GM11168 (cell line): ENCODE measurements around the gene TOLLIP.

Source experiments
- in situ Hi-C: fragments of 300-500 bp; cut with MboI; formaldehyde crosslinking; loops from one replicate; pipeline ENCODE4 v1.12.0; 2022; ENCODE audit warnings: low sequenced_read_pairs; ENCODE audit not compliant: unreplicated experiment

TOLLIP gene

DNA sequence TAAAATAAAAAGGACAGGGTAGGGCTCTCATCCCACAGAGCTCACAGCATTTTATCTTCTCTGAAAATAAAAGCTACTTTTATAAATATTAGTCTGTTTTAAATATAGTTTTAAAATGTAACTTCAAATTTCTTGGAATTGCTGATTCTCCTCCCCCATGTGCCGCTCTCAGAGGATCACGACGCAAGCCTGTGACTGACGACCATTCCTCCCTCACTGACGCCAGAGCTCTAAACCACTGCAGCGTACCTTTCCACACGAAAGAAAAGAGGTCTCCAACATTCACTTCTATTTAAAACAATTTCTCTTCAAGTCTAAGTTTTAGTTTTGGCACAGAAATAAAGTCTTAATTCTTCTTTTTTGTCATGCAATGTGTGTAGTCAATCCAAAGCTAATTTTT, 9.3 kb downstream of the TOLLIP start:
- in situ Hi-C loops: no loop called here

DNA sequence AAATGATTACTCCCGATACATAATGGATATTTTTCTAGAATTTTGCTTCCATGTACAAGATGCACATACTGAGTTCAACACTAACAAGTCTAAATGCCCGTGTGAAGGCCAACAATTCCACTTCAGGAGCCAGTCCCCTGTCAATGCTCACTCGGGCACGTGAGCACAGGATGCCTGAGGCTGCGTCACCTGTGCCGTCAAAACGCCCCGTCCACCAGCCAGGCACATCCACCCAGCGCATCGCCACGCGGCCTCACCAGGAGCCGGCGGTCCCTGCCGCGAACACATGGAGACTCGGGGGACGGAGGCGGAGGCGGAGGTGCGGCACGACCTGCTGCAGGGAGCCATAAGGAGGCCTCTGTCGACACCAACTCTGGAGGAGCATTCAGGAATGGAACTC, 9.8 kb downstream of the TOLLIP start:
- in situ Hi-C loops: no loop called here

DNA sequence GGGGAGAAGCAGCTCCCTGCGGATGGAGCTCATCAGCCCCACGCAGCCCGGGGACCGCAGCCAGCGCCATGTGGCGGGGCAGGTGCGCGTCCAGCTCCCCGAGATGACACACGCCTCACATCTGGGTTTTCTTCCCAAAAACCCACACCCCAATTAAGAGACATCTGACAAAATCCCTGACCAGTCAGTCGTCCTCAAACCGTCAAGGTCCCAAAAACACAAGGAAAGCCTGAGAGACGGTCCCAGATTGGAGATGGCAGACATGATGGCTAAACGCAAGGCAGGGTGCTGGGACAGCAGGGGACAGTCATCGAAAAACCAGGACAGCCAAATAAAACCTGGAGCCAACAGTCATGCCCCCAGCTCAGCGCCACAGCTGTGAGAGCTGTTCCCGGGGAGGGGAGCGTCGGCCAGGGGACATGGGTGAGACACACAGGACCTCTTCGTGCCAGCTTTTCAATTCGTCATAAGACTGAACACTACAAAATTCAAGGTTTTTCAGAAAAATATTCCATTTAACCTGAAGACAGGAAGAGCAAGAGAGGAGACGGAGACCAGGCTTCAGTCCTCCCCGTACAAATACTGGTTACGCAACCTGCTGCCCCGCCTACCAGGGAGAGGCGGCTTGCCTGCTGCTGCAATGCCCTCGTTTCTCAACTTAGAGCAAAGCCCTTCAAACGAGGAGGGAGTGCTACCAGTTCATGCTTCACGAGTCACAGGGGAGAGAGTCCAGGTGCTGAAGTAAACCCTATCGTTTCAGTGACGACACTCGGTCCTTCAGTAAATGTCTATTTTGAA, 10.5 kb downstream of the TOLLIP start:
- in situ Hi-C loops: no loop called here

DNA sequence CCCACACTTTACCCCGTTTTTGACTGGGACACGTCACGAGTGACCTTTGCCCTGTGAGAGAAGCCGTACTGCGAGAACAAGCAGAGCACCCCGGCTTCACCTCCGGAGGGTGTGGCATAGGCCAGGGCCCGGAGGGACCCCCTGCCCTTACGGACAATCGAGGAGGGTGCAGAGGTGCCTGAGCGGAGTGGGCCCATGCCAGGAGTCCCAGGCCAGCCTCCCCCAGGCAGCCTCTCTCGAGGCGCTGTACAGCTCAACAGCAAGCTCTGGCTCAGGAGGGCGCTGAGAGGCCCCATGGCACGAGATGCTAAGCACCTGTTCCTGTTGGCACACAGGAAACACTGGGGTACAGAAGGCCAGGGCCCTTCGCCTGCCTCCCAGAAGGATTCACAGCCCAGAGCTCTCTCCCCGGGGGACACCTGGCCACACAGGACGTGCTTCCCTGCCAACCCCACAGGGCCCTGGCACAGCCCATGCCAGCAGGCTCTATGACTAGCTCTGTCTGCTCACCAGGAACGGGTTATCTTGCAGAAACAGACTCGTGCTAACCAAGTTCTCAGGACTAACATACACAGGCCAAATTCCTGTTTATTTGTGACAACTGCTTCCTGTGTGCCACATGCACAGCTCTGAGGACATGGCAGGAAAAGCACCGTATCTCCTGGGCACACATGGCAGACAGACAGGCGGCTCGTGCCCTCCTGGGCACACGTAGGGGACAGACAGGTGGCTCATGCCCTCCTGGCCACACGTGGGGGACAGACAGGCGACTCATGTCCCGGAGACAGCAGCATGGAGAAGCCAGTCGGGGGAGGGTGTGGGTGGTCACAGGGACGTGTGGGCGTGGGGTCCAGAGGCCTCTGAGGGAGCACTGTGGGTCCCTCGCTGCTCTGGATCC, 11.6 kb downstream of the TOLLIP start:
- in situ Hi-C loops: no loop called here

DNA sequence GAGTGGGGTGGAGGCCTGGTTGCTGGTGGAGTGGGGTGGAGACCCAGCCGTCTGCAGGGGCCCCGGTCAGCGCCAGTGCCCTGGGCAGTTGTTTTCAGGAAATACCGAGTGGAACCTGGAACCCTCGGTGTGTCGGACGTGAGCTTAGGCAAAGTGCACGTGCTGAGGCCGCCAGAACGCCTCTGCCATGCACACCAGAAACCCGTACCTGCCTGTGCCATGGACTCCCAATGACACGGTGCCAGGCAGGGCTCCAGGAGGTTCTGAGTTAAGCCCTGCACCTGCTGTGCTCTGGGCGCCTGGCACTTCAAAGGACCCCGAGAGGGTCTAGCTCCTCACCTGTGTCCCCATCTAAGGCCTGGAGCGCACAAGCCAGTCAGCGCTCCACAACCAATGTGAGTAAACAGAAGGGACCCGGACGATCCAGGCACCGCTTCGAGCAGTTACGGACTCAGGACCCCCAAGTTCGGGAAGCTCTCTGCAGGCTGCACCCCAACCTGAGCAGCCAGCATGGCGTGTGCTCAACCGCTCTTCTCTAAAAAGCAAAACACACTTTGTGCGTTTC, 12.3 kb downstream of the TOLLIP start:
- in situ Hi-C loops: no loop called here

DNA sequence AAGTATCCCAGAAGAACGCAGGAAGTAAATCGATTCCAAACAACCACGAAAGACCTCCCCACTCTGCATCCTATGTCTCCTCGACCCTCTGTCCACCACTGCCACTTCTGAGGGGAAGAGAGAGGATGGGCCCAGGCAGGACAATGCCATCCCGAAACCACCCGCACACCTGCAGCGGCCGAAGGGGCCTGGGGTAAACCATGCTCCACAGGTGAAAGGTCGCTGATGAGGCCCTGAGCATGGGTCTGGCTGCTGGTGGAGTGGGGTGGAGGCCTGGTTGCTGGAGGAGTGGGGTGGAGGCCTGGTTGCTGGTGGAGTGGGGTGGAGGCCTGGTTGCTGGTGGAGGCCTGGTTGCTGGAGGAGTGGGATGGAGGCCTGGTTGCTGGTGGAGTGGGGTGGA, 13.1 kb downstream of the TOLLIP start:
- in situ Hi-C loops: no loop called here

DNA sequence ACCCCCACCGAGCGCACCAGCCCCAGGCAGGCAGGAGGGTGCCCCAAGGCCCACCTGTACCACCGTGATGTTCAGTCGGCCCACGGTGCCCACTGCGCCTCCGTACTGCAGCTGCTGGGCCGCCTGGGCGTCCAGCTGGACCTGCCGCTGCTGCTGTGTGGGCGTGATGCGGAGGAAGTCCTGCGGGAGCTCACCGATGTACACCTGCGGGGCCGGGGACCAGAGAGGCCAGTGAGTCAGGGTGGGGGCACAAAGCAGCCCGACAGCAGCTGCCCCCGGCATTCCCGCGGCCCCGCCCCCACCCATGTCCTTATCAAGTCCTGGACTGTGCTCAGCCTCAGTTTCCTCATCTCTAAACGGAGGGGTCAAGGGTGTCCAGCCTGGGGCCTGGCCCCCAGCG, 13.8 kb downstream of the TOLLIP start:
- in situ Hi-C loops: no loop called here

DNA sequence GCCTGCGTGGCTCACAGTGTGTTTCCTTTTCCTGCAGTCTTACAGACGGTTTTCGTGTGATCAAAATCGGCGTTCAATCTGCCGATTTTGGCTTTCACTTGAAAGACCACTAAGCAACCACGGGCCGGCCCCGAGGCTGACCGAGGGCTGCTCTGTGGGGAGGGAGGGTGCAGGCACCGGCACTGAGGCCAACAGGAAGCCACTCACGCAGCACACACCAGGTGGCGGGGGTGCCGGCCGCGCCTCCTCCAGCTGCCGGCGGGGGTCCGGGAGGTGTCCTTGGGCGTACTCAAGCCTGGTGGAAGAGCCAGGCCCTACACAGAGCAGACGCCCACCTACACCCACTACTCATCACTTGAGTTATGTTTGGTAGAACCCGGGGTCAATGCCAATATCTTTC, 14.3 kb downstream of the TOLLIP start:
- in situ Hi-C loops: no loop called here

DNA sequence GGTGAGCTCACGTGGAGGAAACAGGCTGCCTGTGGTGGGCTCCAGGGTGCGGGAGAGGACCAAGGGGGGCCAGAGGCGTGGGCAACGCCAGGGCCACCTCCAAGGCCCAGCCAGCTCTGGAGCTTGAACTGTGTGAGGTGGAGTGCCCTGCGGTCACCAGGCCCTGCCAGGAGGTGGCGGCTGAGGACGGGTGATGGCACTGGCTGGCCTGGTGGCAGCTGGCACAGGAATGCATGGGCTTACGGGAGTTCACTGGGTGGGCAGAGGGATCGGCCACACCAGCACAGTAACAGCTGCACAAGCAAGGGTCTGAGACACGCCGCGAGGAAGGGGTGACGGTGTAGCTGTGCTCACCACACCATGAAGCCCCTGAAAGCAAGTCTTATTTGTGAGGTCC, 15.8 kb downstream of the TOLLIP start:
- in situ Hi-C loops: no loop called here

DNA sequence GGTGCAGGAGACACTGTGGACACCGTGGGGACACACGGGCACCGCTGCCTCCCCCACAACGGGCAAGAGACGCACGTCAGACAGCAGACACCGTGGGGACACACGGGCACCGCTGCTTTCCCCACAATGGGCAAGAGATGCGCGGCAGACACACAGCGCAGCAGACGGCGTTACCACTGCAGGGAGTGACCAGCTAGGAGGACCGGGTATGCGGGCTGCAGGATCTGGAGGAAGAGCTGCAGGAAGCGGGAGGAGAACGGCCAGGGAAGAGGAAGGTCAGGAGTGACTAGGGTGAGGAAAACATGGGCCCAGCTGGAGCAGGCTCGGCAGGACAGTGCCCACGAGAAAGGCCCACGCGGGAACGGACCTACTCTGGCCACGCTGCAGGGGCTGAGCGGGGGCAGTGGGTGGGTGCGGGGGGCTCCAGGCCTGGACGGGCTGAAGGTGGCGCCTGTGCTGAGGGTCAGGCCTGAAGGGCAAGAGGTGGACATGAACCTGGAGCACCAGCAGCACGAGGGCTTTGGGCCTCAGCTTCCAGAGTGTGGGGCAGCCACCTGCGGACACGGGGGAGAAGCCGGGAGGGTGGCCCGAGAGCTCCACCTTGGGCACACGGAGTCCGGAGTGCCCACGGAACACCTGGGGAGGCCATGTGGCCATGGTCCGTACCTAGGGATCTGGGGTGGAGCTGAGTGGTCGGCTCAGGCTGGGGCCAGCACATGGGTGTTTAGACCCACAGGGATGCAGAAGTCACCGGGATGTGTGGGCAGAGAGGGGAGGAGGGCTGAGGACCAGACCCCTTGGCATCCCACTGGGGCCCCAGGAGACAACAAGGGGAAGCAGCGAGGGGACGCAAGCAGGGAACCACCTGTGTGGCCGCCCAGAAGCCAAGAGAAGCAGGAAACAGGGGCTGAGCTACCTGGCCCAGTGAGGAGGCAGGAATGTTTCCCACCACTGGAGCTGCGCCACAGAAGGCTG, 16.5 kb downstream of the TOLLIP start:
- in situ Hi-C loops: no loop called here

DNA sequence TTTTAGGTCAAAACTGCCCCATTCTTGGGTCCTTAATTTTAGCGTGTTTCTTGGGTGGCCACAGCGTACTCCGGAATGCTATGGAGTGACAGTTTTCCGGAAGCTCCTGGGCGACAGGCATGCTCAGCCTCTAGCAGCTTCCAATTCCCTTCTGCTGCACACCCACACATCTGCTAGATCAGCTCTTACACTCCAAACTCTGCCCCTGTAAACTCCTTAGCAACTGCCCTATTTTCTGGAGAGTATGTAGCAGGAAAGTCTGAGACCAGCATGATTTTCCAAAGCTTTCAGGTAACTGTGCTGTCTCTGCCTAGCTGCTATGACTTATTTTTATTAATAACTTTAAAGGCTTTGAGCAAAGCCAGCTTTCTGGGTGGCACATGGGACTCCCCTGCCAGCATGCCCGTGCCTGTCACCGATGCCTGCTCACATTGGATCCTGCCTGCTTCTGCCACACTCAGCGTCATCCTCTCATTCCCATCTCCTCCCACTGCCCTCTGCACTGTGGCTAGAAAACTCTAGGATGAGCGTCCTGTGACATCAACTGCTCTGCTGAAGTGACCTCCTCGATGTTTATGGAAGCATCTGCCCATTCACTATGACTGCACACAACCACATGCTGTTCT, 17.3 kb downstream of the TOLLIP start:
- in situ Hi-C loops: no loop called here

DNA sequence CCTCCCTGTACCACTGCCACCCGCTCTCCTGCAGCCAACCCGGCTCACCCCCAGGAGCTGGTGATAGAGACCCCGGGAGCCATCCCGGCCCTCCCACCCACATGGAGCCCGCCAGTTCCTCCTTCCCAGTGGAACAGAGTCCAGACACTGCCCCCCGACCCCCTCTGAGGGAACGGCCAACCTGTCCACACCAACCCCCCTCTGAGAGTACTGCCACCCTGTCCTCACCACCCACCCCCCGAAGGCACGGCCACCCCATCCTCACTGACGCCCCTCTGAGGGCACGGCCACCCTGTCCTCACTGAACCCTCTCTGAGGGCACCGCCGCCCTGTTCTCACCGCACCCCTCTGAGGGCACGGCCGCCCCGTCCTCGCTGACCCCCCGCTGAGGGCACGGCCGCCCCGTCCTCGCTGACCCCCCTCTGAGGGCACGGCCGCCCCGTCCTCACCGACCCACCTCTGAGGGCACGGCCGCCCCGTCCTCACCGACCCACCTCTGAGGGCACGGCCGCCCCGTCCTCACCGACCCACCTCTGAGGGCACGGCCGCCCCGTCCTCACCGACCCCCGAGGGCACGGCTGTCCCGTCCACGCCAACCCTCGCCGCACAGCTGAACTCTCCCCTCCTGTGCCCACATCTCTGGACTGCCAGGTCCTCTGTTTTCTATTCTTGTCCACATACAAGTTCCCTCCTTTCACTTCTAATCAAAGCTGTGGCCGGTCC, 18.0 kb downstream of the TOLLIP start:
- in situ Hi-C loops: no loop called here

DNA sequence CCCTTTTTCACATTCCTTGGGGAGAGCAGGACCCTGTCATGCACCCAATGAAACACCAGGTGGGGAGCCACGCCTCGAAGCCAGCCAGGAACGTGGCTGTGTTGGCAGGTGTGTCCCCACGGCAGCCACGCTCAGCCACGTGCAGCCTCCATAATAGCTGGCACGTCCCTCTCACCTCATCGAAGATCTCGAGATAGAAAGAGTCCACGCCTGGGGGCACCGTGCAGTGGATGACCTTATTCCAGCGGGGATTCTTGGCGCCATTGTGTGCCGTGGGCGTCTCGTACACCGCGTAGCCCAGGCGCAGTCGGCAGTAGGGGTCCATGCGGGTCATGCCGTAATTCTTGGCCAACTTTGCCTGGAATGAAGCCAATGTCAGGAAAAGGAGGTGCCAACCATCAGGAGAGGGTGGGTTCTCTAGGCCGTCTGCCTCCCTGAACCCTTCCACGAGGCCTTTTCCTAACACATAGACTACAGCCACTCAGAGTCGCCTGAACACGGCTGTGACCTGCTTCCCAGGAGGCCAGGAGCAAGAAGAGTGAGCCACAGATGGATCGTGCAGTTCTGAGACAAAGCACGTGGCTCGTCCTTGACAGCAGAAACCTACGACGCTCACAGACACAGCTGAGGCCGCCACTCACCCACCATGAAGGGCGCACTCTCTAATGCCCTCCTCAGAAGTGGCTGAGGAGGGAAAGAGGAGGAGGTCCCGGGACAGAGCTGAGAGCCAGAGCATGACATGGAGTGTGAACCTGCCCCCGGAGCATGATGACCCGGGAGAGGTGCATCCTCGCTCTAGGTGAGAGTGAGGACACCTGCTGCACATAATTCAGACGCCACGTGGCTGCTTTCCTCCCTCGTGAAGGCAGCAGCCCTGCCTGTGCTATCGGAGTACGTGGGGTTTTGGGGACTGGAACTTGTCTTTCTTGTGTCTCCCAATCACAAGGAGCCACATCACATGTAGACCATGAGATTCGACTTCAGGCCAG, 19.1 kb downstream of the TOLLIP start:
- in situ Hi-C loops: no loop called here

DNA sequence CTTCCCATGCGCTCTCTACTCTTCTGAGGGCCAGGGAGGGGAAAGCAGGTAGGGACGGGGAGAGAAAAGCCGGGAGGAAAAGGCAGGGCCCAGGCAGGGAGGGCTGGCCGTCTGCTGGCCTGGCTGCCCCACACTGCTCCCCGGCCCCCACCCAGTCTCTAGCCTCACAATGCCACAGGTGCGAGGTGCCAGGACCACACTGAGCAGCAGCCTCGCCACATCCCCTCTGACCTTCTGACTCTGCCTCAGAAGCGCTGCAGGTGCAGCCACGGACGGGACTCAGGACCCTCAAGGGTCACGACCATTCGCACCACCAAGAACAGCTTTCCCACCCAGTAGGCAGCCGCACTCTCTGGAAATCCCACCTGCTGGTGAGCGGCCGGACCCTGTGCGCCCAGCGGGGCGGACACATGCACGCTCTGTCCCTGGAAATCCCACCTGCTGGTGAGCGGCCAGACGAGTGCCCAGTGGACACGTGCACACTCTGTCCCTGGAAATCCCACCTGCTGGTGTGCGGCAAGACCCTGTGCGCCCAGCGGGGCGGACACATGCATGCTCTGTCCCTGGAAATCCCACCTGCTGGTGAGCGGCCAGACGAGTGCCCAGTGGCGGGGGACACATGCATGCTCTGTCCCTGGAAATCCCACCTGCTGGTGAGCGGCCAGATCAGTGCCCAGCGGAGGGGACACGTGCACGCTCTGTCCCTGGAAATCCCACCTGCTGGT, 20.1 kb downstream of the TOLLIP start:
- in situ Hi-C loops: no loop called here

DNA sequence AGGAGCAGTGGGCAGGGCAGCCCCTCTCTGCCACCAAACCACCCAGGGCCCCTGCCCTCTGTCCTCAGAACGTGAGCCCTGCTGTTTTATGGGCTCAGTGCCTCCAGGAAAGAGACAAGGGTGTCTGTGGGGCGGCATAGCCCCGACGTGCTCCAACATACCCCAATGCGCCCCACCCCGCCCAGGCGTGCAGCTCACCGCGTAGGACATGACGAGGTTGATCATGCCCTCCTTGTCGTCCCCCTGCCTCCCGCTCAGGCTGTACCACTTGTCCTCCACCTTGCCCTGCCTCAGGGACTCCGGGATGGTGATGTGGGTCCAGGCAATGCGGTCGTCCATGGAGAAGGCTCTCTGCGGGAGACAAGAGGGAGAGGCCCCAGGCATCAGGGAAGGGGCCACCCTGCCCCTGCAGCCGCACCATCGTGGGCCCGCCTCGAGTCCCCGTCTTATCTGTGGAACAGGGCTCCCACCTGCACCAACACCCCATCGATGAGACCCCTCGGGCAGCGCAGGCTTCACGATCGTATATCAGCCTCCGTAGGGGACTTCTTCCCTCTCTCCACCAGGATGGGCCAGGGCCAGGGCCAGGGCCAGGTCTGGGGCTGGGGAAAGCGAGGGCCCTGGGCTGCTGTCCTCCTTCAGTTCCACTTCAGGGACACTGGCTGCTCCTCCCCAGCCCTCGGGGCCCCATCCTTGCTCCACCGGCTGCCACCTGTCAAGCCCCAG, 20.8 kb downstream of the TOLLIP start:
- in situ Hi-C loops: no loop called here

DNA sequence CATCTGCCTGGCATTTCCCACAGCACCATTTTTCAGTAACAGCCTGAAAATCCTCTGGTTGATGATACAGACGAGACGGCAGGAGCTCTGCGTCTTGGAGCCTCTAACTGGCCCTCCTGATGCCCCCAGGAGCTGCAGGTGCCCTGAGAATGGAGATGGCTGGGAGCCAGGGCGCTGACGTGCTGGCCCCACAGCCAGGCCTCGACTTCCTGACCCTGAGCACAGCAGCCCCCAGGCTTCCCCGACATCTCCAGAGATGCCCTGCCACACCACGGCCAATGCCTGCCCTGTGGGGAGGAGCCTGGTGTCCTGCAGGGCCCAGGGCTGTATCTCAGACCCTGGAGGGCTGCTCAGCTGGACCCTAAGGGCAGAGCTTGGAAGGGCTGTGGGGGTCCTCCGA, 21.5 kb downstream of the TOLLIP start:
- in situ Hi-C loops: no loop called here

DNA sequence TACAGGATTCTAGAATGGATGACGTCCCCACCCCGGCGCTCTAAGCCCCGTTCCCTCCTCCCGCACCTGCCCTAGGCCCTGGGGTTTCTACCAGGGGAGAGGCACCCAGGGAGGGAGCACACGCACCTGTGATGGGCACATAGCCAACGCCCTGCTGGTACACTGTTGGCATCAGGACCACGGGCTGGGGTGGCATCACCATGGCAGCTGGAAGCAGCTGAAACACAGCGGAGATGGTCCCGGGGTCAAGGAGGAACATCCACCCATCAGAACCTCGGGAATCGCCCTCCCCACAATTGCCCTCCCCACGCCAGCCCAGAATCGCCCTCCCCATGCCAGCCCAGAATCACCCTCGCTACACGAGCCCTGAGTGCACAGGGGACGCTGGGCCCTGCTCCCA, 23.6 kb downstream of the TOLLIP start:
- in situ Hi-C loops: no loop called here
